ENCODE data around the gene SLC19A1. TPM values are rescaled to one million over a fixed set of nuclear protein-coding genes. Genes with fewer than 3 reads are reported as not detected.
A peak's percentile ranks its signal among the peaks of the same experiment; 100 is the strongest.

Gene SLC19A1
- polyA plus RNA-seq, 3 donors = 25.0 to 53.0 (median 39.9) TPM

DNA sequence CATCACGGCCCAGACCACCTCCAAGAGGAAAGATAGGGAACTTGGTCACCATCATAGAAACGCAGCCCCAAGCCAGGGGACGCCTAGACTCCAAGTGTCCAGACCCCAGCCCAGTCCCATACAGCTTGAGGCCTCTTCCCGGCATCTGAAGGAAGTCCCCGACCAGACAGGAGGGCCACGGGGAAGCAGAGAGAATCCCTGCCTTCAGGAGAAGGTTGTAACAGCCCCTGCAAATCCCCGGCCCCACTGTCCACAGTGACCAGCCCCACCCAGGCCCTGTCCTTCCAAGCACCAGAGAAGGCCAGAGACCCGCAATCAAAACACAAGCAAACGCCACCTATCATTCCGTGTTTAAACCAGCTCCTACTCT lies 1.7 kb downstream of the SLC19A1 start:
- H3K4me1 Mint-ChIP-seq = peaks cover 53% of the 10 kb centered on the region
- H4K20me1 ChIP-seq (ENCODE audit: insufficient read depth, low read length) = peaks cover 16% of the 10 kb centered on the region
- no peaks in the 10 kb centered on the region for H3K9me3 Mint-ChIP-seq
- no peak overlapping the region for H3K9ac ChIP-seq (ENCODE audit: insufficient read depth, low read length, poor library complexity, severe bottlenecking)
- peaks cover 0 to 6% (median 0%) of the 10 kb centered on the region in 3 donors for H3K27me3 Mint-ChIP-seq (ENCODE audit: low read depth in 3 of 3)
- intact Hi-C loops (cut with micrococcal nuclease) = loop anchor here in 1 of 2 donors (10.0 kb wide), 1 partner anchor 246 kb away; no protein-coding TSS in a partner anchor
- no peaks in the 10 kb centered on the region for H3K27me3 ChIP-seq (ENCODE audit: control insufficient read depth in 2 of 2, insufficient read depth in 2 of 2, low read length in 2 of 2)
- H3K27ac ChIP-seq (ENCODE audit: low read depth in 1 of 2, low read length in 2 of 2) = peak overlapping the region in 1 of 2 donors; percentile 77
- peaks cover 41 to 62% of the 10 kb centered on the region in 2 donors for H3K4me1 ChIP-seq (ENCODE audit: control insufficient read depth in 1 of 2, insufficient read depth in 2 of 2, low read length in 2 of 2)
- no peak for DNase-seq
- no peak overlapping the region for H2AFZ ChIP-seq (ENCODE audit: insufficient read depth, low read depth, low read length, poor library complexity, severe bottlenecking)
- peak overlapping the region; percentile 90 for H3K4me2 ChIP-seq (replicated peaks; ENCODE audit: extremely low read depth, low read length, poor library complexity, severe bottlenecking)
- peaks cover 62% of the 10 kb centered on the region for H3K79me2 ChIP-seq (ENCODE audit: insufficient read depth, low read length)
- TF ChIP-seq, protein P1, sequence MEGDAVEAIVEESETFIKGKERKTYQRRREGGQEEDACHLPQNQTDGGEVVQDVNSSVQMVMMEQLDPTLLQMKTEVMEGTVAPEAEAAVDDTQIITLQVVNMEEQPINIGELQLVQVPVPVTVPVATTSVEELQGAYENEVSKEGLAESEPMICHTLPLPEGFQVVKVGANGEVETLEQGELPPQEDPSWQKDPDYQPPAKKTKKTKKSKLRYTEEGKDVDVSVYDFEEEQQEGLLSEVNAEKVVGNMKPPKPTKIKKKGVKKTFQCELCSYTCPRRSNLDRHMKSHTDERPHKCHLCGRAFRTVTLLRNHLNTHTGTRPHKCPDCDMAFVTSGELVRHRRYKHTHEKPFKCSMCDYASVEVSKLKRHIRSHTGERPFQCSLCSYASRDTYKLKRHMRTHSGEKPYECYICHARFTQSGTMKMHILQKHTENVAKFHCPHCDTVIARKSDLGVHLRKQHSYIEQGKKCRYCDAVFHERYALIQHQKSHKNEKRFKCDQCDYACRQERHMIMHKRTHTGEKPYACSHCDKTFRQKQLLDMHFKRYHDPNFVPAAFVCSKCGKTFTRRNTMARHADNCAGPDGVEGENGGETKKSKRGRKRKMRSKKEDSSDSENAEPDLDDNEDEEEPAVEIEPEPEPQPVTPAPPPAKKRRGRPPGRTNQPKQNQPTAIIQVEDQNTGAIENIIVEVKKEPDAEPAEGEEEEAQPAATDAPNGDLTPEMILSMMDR (IDR thresholded peaks at IDR 0.05) = no peak
- peak overlapping the region; percentile 60 to 89 (median 81) for H3K27ac Mint-ChIP-seq
- peaks cover 6 to 16% of the 10 kb centered on the region in 2 donors for H3K36me3 ChIP-seq (replicated peaks in 1 of 2; ENCODE audit: control insufficient read depth in 1 of 2, insufficient read depth in 2 of 2, low read length in 2 of 2)
- H3K36me3 Mint-ChIP-seq = peaks cover 17 to 35% of the 10 kb centered on the region in 2 donors
- H3K4me3 ChIP-seq (replicated peaks in 1 of 3; ENCODE audit: low read depth in 2 of 3, low read length in 3 of 3) = peak overlapping the region in 1 of 3 experiments; percentile 77
- no peaks in the 10 kb centered on the region for H3K9me3 ChIP-seq (replicated peaks in 1 of 2; ENCODE audit: control insufficient read depth in 1 of 2, insufficient read depth in 1 of 2, low read length in 2 of 2)
- 87% methylated on average over 7 of the region's 10 CpGs for WGBS (ENCODE audit: insufficient coverage)
- H3K4me3 Mint-ChIP-seq = peak overlapping the region; percentile 70 to 77

DNA sequence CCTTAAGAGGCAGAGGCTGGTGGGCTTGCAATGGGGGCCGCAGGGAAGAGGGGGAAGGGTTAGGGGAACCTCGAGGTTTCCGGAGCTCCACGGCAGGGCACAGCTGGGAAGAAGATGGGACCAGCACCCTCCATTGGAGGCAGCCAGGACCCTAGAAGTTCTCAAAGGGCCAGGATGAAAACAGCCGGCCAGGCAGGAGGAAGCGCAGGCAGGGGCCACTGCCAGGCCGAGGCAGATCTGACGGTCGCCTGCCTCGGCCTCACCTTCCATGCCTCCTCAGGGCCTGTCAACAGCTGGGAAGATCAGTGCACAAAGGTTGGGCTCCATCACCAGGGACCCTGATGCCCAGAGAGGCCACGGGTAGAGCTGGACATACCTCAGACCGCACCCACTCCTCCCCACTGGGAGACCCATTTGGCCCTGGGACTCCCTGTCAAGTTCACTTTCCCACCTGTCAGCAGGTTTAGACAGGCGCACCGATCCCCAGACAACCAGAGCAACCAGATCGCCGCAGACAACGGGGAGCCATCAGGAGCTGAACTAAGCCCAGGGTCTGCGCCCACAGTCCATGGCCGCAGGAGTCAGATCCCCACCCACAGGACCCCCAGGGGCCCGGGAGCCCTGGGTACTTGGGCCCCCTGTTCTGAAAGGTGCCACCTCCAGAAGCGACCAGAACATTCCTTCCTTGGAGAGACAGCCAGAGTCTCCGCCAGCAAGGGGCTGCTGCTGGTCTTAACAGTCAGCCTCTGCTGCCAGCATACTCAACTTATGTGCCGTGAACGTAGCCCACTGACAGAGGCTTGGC lies 2.2 kb downstream of the SLC19A1 start:
- peaks cover 59% of the 10 kb centered on the region for H3K4me1 Mint-ChIP-seq
- peaks cover 16% of the 10 kb centered on the region for H4K20me1 ChIP-seq (ENCODE audit: insufficient read depth, low read length)
- H3K79me2 ChIP-seq (ENCODE audit: insufficient read depth, low read length) = peaks cover 68% of the 10 kb centered on the region
- H3K27ac ChIP-seq (ENCODE audit: low read depth in 1 of 2, low read length in 2 of 2) = peak overlapping the region in 1 of 2 donors; percentile 77
- peaks cover 17 to 35% of the 10 kb centered on the region in 2 donors for H3K36me3 Mint-ChIP-seq
- H3K27me3 ChIP-seq (ENCODE audit: control insufficient read depth in 2 of 2, insufficient read depth in 2 of 2, low read length in 2 of 2) = no peaks in the 10 kb centered on the region
- H2AFZ ChIP-seq (ENCODE audit: insufficient read depth, low read depth, low read length, poor library complexity, severe bottlenecking) = no peak overlapping the region
- TF ChIP-seq, protein P1 (IDR thresholded peaks at IDR 0.05) = no peak
- 94% methylated on average over 22 of the region's 24 CpGs for WGBS (ENCODE audit: insufficient coverage)
- peak overlapping the region; percentile 90 for H3K4me2 ChIP-seq (replicated peaks; ENCODE audit: extremely low read depth, low read length, poor library complexity, severe bottlenecking)
- intact Hi-C loops (cut with micrococcal nuclease) = loop anchor here in 1 of 2 donors (10.0 kb wide), 1 partner anchor 245 kb away; no protein-coding TSS in a partner anchor
- H3K9me3 Mint-ChIP-seq = no peaks in the 10 kb centered on the region
- DNase-seq = no peak
- H3K4me3 ChIP-seq (replicated peaks in 1 of 3; ENCODE audit: low read depth in 2 of 3, low read length in 3 of 3) = peak overlapping the region in 1 of 3 experiments; percentile 77
- H3K9me3 ChIP-seq (replicated peaks in 1 of 2; ENCODE audit: control insufficient read depth in 1 of 2, insufficient read depth in 1 of 2, low read length in 2 of 2) = no peaks in the 10 kb centered on the region
- peaks cover 6 to 16% of the 10 kb centered on the region in 2 donors for H3K36me3 ChIP-seq (replicated peaks in 1 of 2; ENCODE audit: control insufficient read depth in 1 of 2, insufficient read depth in 2 of 2, low read length in 2 of 2)
- peak overlapping the region in 1 of 2 donors; percentile 70 for H3K4me3 Mint-ChIP-seq
- H3K27ac Mint-ChIP-seq = peak overlapping the region in 5 of 7 donors; percentile 50 to 81 (median 66)
- peaks cover 46 to 67% of the 10 kb centered on the region in 2 donors for H3K4me1 ChIP-seq (ENCODE audit: control insufficient read depth in 1 of 2, insufficient read depth in 2 of 2, low read length in 2 of 2)
- H3K27me3 Mint-ChIP-seq (ENCODE audit: low read depth in 3 of 3) = peaks cover 0 to 6% (median 0%) of the 10 kb centered on the region in 3 donors
- H3K9ac ChIP-seq (ENCODE audit: insufficient read depth, low read length, poor library complexity, severe bottlenecking) = no peak overlapping the region
